NOMO-1 treated with DMSO at 0.1 percent for 48 hours (cell line): ENCODE data around the gene RFPL4A.
"Not testable (repeated sequence)": the region's sequence is repeated elsewhere in the genome, so short reads cannot be mapped to it uniquely, and the experiment has no call there.

Experiments used
- DNase-seq: peaks from one replicate; lab custom pipeline; 2025; ENCODE audit not compliant: unreplicated experiment; lab: John Stamatoyannopoulos, UW

Gene RFPL4A

DNA sequence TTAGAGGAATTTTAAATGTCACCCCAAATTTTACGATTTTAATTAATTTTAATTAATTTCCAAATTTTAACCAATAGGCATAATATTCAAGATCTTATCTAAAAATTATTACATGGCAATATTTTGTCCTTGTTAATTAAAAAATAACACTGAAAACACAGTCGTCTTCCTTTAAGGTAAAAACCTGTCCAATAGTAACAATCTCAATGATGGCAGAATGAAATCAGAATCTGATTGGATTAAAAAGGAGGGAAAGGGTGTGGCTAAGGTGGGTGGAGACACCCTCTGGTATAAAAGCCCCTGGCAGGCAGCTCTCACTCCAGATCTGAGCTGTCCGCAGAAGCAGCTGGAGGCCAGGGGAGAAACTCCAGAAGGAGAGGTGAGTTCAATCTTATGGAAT lies at the start of gene RFPL4A:
RFPL4A (plus strand) TSS at position 301 of the 400 bp plus-strand sequence. CDS start 2,704 bp downstream, outside the sequence.
- not testable (repeated sequence) for DNase-seq

DNA sequence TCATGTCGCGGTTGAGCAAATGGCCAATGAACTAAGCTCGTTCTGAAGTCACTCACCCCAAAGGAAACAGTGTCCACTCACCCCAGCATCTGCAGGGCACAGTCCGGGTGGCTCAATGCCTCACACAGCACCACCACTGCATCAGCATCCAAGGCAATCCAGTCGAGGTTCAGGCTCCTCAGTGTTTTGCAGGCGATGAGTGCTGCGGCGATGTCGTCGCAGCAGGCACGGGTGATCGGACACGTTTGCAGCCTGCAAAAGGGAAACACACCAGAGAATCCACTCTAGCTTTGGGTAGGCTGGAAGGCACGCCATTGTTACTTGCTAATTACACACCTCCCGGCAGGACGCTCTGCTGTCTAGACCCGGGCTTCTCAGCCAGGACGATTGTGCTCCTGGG lies 47.2 kb upstream of the RFPL4A start:
- DNase-seq: no peak

DNA sequence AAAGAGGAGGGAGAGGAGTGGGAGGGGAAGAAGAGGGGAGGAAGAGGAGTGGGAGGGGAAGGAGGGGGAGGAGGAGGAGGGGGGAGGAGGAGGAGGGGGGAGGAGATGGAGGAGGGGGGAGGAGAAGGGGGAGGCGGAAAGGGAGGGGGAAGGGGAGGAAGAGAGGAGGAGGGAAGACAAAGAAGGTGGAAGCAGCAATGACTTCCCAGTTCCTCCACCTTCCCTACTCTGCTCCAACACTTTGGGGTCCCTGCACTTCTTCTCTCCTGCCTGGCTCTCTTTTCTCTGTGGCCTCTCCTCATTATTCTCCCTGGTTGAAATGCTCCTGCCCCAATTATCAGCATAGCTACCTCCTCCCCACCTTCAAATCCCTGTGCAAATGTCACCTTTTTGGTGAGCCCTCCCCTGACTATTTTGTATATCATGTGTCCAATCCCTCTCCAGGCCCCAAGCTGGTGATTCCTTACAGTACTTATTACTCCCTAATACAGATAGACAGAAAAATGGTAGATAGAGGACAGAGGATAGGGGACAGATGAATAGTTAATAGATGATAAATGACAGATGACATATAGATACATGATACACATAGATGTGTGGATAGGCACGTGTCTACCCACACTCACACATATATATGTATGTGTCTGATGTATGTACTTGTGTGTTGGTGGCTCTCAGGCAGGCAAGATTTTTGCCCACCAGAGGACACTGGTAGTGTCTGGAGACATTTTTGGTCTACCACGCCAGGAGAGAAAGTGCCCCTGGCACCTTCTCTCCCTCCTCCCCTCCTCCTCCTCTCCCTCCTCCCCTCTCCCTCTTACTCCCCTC lies 45.9 kb upstream of the RFPL4A start:
- DNase-seq: no peak

DNA sequence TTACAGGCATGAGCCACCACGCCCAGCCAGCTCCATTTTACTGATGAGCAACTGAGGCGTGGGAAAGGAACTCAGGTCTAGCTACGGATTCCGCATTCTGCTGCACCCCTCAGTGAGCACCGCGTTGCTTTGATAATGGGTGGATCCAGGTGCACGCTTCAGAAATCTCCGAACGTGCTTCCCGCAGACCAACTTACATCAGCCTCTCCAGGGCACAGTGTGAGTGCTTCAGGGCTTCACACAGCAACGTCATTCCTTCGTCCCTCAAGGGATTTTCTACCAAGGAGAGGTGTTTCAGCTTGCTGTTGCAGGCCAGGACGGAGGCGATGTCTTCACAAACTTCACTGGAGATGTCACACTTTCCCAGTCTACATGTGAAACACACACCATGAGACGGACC lies 42.4 kb upstream of the RFPL4A start:
- no peak for DNase-seq

DNA sequence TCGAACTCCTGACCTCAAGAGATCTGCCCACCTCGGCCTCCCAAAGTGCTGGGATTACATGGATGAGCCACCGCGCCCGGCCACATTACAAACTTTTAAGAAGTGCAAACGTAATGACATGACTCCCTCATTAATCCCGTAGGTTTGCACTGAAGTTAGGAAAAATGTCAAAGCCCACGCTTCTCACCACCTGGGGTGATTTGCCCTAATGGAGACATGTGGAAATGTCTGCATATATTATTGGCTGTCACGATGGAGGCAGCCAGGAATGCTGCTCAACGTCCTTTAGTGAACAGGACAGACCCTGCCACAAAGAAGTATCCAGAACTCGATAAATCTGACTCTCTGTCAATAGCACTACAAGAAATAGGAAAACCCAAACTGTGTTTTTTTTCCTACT lies 41.6 kb upstream of the RFPL4A start:
- no peak for DNase-seq

DNA sequence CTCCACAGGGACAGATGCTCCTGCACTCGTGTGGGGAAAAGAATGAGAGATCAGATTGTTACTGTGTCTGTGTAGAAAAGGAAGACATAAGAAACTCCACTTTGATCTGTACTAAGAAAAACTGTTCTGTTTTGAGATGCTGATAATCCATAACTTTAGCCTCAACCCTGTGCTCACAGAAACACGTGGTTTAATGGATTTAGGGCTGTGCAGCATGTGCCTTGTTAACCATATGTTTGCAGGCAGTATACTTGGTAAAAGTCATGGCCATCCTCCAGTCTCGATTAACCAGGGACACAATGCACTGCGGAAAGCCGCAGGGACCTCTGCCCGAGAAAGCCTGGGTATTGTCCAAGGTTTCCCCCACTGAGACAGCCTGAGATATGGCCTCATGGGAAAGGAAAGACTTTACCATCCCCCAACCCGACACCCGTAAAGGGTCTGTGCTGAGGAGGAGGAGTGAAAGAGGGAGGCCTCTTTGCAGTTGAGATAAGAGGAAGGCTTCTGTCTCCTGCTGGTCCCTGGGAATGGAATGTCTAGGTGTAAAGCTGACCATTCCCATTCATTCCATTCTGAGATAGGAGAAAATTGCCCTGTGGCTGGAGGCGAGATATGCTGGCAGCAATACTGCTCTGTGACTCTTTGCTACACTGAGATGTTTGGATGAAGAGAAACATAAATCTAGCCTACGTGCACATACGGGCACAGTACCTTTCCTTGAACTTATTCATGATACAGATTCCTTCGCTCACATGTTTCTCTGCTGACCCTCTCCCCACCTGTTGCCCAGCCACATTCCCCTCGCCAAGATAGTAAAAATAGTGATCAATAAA lies 40.8 kb upstream of the RFPL4A start:
- not testable (repeated sequence) for DNase-seq

DNA sequence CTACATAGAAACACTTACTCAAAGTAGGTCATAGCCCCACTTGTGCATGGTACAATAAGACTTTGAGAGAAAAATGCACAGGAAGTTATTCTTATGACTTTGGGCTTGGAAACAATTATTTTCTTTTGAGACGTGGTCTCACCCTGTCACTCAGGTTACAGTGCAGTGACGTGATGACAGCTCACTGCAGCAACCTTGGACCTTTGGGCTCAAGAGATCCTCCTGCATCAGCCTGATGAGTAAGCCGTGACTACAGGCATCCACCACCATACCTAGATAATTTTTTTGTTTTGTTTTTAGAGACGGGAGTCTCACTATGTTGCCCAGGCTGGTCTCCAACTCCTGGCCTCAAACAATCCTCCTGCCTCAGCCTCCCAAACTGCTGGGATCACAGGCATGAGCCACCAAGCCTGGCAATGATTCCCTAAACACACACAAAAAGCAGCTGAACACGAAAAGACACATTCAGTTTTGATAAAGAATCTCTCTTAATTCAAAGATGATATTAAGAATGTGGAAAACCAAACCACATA lies 38.6 kb upstream of the RFPL4A start:
- no peak for DNase-seq

DNA sequence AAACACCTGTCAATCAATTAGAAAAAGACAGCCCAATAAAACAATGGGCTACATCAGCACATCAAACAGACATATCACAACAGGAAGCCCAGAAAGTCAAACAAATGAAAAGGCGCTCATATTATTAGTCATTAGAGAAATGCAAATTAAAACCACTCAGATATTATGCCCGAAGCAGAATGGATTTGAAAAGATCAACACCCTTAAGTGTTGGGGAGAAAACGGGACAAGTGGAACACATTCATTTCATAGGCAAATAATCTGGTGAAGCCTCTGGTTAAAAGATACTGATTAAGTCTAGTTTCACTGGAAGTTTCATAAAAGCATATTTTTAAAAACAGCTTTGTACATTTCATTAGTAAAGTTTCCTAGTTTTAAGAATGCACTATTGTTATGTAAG lies 38.1 kb upstream of the RFPL4A start:
- no peak for DNase-seq

DNA sequence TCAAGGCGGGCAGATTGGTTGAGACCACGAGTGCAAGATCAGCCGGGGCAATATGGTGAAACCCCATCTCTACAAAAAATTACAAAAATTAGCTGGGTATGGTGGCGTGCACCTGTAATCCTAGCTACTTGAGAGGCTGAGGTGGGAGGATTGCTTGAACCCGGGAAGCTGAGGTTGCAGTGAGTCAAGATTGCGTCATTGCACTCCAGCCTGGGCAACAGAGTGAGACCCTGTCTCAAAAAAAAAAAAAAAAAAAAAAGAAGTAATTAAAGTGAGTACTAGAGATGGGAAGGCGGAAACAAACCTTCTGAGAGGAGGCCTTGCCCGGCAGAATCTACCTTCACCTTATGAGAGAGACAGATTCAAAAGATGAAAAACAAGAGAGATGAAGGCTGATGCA lies 35.4 kb upstream of the RFPL4A start:
- no peak for DNase-seq

DNA sequence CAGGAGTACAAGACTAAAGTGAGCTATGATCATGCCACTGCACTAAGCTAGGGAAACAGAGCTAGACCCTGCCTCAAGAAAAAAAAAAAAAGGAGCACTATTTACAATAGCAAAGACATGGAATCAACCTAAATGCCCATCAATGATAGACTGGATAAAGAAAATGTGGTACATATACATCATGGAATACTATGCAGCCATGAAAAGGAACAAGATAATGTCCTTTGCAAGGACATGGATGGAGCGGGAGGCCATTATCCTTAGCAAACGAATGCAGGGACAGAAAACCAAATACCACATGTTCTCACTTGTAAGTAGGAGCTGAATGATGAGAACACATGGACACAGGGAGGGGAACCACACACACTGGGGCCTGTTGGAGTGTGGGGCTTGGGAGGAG lies 28.5 kb upstream of the RFPL4A start:
- DNase-seq: not testable (repeated sequence)

DNA sequence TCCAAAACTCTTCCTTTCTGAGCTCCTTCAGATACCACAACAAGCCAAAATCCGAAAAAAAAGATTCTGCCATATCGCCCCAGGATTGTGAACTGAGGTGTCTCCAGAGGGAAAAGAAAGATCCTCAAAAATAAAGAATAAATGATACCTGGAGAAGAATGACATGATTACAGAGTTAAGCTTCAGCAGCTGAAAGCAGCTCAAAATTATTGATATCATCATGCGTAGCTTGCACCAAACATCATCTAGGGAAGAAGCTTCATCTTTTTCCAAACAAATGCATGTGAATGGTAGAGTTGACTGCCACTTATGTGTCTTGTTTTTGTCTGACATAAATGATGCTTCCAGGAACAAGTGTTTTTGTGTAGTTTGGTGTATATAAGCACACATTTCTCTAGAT lies 20.6 kb upstream of the RFPL4A start, which contains the start of gene NLRP9:
NLRP9 (minus strand) TSS at position 101 of the 400 bp plus-strand sequence; CDS start at position 73, 28 bp downstream.
- DNase-seq: no peak

DNA sequence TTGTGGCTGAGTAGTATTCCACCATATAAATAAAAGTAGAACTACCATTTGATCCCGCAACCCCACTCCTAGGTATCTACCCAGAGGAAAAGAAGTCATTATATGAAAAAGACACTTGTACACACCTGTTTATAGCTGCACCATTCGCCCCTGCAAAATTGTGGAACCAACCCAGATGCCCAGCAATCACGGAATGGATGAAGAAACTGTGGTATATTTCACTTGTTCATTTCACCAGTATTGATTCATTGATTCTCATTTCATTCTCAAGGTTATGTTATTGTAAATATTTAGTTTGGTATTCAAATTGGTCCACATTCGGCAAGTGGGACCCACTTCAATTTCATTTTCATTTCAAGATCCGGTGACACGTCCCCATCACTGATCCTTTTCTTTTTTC lies 8.2 kb upstream of the RFPL4A start:
- no peak for DNase-seq

DNA sequence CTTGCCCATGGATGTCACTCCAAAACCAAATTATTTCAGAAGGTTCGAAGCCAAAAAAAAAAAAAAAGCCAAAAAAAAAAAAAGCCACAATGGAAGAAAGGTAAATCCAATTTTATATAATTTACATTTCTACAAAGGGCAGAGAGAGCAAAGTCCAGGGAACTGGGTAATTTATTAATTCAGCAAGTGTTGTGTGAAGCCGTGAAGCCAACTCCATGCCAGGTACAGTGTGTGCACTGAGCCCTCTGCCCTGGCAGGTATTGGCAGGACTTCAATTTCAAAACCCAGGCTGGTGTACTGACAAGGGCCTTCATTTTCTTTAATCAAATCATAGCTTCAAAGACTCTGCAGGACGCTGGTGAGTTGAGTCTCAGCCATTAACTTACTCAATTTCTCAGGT lies 5.5 kb upstream of the RFPL4A start:
- DNase-seq: no peak

DNA sequence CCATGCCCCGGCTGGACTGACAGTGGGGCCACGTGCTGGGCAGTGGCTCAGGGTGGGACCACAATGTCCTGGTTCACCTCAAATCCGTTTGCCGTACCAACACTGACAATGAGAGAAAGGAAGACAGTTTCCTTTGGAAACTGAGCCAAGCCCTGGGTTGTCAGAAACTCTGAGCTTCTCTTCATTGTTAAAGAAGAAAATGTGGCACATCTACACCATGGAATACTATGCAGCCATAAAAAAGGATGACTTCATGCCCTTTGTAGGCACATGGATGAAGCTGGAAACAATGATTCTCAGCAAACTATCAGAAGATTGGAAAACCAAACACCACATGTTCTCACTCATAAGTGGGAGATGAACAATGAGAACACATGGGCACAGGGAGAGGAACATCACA lies 2.1 kb upstream of the RFPL4A start:
- not testable (repeated sequence) for DNase-seq

DNA sequence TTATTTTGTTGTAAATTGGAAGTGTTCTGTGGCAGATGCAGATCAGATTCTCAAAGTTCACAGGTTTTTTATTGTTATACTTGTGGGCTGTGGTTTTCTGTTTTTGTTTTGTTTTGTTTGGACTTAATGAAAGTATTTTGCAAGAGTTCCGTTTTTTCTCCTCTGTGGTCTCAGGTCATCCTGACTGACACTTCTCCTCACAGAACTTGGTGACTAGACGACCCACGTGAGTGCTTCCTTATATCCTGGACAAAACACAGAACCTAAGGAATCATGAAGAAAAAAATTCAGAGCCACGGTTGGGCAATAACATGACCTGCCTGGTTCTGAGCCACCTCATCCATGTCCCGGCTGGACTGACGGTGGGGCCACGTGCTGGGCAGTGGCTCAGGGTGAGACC lies 7.6 kb downstream of the RFPL4A start:
- DNase-seq: no peak

DNA sequence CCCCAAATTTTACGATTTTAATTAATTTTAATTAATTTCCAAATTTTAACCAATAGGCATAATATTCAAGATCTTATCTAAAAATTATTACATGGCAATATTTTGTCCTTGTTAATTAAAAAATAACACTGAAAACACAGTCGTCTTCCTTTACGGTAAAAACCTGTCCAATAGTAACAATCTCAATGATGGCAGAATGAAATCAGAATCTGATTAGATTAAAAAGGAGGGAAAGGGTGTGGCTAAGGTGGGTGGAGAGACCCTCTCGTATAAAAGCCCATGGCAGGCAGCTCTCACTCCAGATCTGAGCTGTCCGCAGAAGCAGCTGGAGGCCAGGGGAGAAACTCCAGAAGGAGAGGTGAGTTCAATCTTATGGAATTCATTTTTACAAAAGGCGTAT lies 9.9 kb downstream of the RFPL4A start, which contains the start of gene RFPL4AL1:
RFPL4AL1 (plus strand) TSS at position 301 of the 400 bp plus-strand sequence. CDS start 2,687 bp downstream, outside the sequence.
- DNase-seq: not testable (repeated sequence)

DNA sequence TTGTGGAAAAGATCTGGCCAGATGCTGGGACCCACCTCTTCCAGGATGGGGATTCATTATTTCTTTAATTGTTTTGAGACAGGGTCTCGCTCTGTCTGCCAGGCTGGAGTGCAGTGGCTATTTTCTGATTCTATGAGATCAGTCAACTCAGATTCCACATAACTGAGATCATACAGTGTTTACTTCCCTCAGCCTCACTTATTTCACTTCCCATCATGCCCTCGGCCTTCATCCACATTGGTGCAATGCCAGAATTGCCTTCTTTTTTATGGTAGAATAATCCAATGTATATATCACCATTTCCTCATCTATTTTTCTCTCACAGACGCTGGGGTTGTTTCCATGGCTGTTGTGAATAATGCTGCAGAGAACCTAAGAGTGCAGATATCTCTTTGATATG lies 10.7 kb downstream of the RFPL4A start:
- not testable (repeated sequence) for DNase-seq

DNA sequence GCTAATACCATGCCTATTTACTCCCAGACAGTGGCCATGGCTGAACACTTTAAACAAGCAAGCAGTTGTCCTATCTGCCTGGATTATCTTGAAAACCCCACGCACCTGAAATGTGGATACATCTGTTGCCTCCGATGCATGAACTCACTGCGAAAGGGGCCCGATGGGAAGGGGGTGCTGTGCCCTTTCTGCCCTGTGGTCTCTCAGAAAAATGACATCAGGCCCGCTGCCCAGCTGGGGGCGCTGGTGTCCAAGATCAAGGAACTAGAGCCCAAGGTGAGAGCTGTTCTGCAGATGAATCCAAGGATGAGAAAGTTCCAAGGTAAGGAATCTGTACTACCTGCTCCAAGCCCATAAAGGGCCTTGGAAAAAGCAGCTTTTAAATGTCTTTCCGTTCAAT lies 18.6 kb downstream of the RFPL4A start:
- no peak for DNase-seq

DNA sequence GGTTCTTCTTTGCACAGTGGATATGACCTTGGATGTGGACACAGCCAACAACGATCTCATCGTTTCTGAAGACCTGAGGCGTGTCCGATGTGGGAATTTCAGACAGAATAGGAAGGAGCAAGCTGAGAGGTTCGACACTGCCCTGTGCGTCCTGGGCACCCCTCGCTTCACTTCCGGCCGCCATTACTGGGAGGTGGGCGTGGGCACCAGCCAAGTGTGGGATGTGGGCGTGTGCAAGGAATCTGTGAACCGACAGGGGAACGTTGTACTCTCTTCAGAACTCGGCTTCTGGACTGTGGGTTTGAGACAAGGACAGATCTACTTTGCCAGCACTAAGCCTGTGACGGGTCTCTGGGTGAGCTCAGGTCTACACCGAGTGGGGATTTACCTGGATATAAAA lies 19.4 kb downstream of the RFPL4A start:
- no peak for DNase-seq

DNA sequence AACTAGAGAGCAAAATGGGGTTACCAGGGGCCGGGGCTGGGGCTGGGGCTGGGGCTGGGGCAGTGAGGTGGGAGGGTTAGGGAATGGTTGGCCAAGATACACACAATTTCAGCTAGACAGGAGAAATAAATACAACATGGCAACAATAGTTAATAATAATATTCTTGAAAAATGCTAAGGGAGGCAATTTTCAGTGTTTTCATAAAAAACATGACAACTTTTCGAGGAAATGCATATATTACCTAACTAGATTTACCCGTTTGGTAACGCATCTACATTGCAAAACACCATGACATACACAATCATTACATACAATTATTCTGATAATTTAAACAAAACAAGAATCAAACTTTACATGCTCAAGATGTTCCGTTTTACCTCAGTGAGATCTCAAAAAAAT lies 22.2 kb downstream of the RFPL4A start:
- no peak for DNase-seq

DNA sequence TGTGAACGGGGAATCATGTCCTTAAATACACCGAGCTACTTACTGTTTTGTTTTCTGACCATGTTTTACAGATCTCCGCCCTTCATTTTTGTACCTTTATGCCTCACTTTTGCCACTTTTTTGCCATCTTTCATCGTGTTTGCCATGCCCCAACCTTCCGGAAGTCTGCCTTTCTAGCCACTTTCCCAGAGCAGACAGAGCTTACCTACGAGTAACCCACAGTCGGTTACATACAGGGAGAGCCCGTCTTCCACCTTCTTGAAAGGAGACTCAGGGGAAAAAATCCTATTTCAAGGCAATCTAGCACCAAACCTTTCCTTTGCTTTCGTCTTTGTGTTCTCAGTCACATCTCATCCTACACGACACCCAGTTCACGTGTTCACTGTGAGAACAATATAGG lies 36.1 kb downstream of the RFPL4A start:
- no peak for DNase-seq

DNA sequence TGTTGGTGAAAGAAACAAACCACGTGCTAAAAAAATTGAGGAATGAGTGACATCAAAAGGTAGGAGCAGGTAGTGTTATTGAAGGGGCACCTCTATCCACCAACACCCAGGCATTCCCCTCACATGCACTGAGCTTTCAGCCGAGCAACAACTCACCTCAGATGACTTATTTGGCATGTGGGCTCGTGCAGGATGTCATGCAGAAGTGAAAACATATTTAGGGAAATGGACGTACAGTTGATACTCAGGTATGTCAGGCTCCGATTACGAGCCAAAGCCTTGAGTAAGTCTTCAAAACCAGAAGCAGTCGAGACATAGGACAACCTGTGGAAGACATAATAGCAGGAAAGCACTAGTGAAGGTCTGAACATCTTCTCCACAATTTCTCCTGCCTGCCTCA lies 42.5 kb downstream of the RFPL4A start:
- DNase-seq: no peak
